Testis (tissue), 2 donors: Measurements from ENCODE around the gene DPF1.

ENCODE experiments used
- POLR2A ChIP-seq: fragments of 450-650 bp; IDR thresholded peaks from one replicate; pipeline ENCODE4 v1.6.1; 2017; ENCODE audit warnings: antibody characterized with exemption, mild to moderate bottlenecking, moderate library complexity
- TF ChIP-seq, protein P1 (sequence below), 3 experiments: fragments of 450-650 bp in 2 of 3; fragments of 200-600 bp in 1 of 3; sonication (generic) in 1 of 3; IDR thresholded peaks; one replicate each; pipeline ENCODE4 v1.5.1; 2016 to 2019; ENCODE audit warnings: antibody characterized with exemption in 3 of 3, mild to moderate bottlenecking in 2 of 3, moderate library complexity in 1 of 3

DNA sequence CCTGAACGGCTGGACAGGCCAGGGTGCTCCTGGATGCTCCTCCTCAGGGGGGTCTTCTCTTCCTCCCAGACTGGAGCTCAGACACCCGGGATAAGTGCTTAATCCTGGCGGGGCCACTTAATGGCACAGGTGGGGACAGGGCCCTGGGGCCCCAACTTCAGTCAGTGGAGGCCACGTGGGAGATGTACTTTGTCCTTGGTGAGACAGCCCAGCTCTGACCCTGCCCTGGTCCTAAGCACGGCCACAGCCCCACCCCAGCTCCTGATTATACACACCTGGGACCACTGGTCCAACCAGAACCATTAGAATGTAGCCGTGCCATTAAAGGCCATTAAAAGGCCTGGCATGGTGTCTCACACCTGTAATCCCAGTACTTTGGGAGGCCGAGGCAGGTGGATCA, 24.4 kb upstream of the DPF1 start:
- TF ChIP-seq, protein P1, sequence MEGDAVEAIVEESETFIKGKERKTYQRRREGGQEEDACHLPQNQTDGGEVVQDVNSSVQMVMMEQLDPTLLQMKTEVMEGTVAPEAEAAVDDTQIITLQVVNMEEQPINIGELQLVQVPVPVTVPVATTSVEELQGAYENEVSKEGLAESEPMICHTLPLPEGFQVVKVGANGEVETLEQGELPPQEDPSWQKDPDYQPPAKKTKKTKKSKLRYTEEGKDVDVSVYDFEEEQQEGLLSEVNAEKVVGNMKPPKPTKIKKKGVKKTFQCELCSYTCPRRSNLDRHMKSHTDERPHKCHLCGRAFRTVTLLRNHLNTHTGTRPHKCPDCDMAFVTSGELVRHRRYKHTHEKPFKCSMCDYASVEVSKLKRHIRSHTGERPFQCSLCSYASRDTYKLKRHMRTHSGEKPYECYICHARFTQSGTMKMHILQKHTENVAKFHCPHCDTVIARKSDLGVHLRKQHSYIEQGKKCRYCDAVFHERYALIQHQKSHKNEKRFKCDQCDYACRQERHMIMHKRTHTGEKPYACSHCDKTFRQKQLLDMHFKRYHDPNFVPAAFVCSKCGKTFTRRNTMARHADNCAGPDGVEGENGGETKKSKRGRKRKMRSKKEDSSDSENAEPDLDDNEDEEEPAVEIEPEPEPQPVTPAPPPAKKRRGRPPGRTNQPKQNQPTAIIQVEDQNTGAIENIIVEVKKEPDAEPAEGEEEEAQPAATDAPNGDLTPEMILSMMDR (IDR thresholded peaks at IDR 0.05) = no peak
- no peak for TF ChIP-seq POLR2A
